A549 (cell line): ENCODE data around the gene TP53TG3.
"Not testable (repeated sequence)": the region's sequence is repeated elsewhere in the genome, so short reads cannot be mapped to it uniquely, and the experiment has no call there.

Source experiments
- CHD2 ChIP-seq: fragments of 150-350 bp; IDR thresholded peaks from 2 replicates; pipeline ENCODE4 v1.6.1; 2014; ENCODE audit warnings: low read length; ENCODE audit not compliant: partially characterized antibody
- ESRRA ChIP-seq: fragments of 150-350 bp; IDR thresholded peaks from 2 replicates; pipeline ENCODE4 v1.6.1; 2014; ENCODE audit warnings: mild to moderate bottlenecking, low read length, borderline replicate concordance
- JUNB ChIP-seq: fragments of >200 bp; sonication (Bioruptor Twin); formaldehyde crosslinking; IDR thresholded peaks from 2 replicates; pipeline ENCODE4 v1.6.1; 2016
- POLR2A ChIP-seq: IDR thresholded peaks from 2 replicates; pipeline ENCODE4 v1.6.1; 2012; ENCODE audit warnings: mild to moderate bottlenecking, low read length
- RARB ChIP-seq: fragments of 250-450 bp; sonication (Bioruptor Pico); IDR thresholded peaks from 2 replicates; pipeline ENCODE4 v1.8.0; 2021; ENCODE audit warnings: mild to moderate bottlenecking, moderate library complexity
- RFX5 ChIP-seq: fragments of 450-650 bp; IDR thresholded peaks from 2 replicates; pipeline ENCODE4 v1.7.1; 2014; ENCODE audit warnings: antibody characterized with exemption, mild to moderate bottlenecking, moderate library complexity
- TF ChIP-seq, protein P1 (sequence below): fragments of >200 bp; sonication (Bioruptor Twin); formaldehyde crosslinking; IDR thresholded peaks from 3 replicates; pipeline ENCODE4 v1.5.1; 2016
- TF ChIP-seq, protein P2 (sequence below): IDR thresholded peaks from 2 replicates; pipeline ENCODE4 v1.6.1; 2012
- TF ChIP-seq, protein P3 (sequence below): IDR thresholded peaks from 2 replicates; pipeline ENCODE4 v1.6.1; 2012

DNA sequence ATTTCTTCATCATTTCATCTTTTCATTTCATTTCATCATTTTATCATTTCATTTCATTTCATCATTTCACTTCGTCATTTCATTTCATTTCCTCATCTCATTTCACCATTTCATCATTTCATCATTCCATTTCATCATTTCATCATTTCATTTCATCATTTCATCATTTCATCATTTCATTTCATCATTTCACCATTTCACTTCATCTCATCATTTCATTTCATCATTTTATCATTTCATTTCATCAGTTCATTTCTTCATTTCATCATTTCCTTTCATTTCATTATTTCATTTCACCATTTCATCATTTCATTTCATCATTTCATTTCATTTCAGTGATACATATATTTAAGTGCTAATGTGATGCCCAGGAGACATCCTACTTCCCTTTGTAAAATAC, 28.4 kb downstream of the TP53TG3 start:
- TF ChIP-seq, protein P1, sequence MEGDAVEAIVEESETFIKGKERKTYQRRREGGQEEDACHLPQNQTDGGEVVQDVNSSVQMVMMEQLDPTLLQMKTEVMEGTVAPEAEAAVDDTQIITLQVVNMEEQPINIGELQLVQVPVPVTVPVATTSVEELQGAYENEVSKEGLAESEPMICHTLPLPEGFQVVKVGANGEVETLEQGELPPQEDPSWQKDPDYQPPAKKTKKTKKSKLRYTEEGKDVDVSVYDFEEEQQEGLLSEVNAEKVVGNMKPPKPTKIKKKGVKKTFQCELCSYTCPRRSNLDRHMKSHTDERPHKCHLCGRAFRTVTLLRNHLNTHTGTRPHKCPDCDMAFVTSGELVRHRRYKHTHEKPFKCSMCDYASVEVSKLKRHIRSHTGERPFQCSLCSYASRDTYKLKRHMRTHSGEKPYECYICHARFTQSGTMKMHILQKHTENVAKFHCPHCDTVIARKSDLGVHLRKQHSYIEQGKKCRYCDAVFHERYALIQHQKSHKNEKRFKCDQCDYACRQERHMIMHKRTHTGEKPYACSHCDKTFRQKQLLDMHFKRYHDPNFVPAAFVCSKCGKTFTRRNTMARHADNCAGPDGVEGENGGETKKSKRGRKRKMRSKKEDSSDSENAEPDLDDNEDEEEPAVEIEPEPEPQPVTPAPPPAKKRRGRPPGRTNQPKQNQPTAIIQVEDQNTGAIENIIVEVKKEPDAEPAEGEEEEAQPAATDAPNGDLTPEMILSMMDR = not testable (repeated sequence)
- TF ChIP-seq RFX5, ESRRA, POLR2A, JUNB, RARB, CHD2: not testable (repeated sequence)
- TF ChIP-seq, protein P2, sequence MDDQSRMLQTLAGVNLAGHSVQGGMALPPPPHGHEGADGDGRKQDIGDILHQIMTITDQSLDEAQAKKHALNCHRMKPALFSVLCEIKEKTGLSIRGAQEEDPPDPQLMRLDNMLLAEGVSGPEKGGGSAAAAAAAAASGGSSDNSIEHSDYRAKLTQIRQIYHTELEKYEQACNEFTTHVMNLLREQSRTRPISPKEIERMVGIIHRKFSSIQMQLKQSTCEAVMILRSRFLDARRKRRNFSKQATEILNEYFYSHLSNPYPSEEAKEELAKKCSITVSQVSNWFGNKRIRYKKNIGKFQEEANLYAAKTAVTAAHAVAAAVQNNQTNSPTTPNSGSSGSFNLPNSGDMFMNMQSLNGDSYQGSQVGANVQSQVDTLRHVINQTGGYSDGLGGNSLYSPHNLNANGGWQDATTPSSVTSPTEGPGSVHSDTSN = not testable (repeated sequence)
- TF ChIP-seq, protein P3, sequence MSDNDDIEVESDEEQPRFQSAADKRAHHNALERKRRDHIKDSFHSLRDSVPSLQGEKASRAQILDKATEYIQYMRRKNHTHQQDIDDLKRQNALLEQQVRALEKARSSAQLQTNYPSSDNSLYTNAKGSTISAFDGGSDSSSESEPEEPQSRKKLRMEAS = not testable (repeated sequence)
